Muscle of back (tissue), 11 donors: ENCODE data around the gene EML2. TPM values are rescaled to one million over a fixed set of nuclear protein-coding genes. Genes with fewer than 3 reads are reported as not detected.

ENCODE experiments used
- DNase-seq, 3 donors: peaks; one replicate each; pipeline versions ENCODE4 v3.0.0 to v3.0.0-alpha.2; 2013
- polyA plus RNA-seq, 10 donors: library from polyadenylated mRNA; unstranded; fragments of 120-200 nt; gene quantifications; one replicate each; pipeline ENCODE4 v1.2.1, GENCODE V29; 2013; ENCODE audit not compliant: insufficient read length in 10 of 10

The EML2 gene
- polyA plus RNA-seq, 10 donors = 8.2 to 18.0 (median 10.1) TPM

- DNase-seq = no peak
These were observed 48.7 kb downstream of the EML2 start for GRCh38 chr19:45590300-45591003.

GRCh38 chr19:45589768-45590167 is 49.4 kb downstream of the EML2 start:
- DNase-seq = no peak

- DNase-seq = no peak
These were observed 51.3 kb downstream of the EML2 start for GRCh38 chr19:45587873-45588272.

GRCh38 chr19:45585158-45585577 is 54.0 kb downstream of the EML2 start:
- no peak for DNase-seq

- DNase-seq = peak; percentile 100
These were observed 54.7 kb downstream of the EML2 start, which contains the start of gene OPA3 for GRCh38 chr19:45584332-45585157. OPA3 (minus strand) TSS chr19:45584802; CDS start chr19:45584764, 38 bp downstream.

GRCh38 chr19:45581576-45581975 is 57.6 kb downstream of the EML2 start:
- DNase-seq = no peak

- DNase-seq = no peak
These were observed 60.3 kb downstream of the EML2 start for GRCh38 chr19:45578861-45579260.

GRCh38 chr19:45577111-45577905 is 61.9 kb downstream of the EML2 start:
- DNase-seq = peak in 1 of 3 donors; percentile 66

GRCh38 chr19:45576682-45577081 is 62.5 kb downstream of the EML2 start:
- no peak for DNase-seq

- DNase-seq = no peak
These were observed 64.0 kb downstream of the EML2 start for GRCh38 chr19:45575216-45575615.

- DNase-seq = no peak
These were observed 64.7 kb downstream of the EML2 start for GRCh38 chr19:45574526-45574925.

GRCh38 chr19:45571457-45572220 is 67.6 kb downstream of the EML2 start:
- no peak for DNase-seq

- peak in 1 of 3 donors; percentile 29 for DNase-seq
These were observed 69.4 kb downstream of the EML2 start for GRCh38 chr19:45569619-45570421.

- DNase-seq = no peak
These were observed 70.5 kb downstream of the EML2 start for GRCh38 chr19:45568732-45569131.

GRCh38 chr19:45567609-45568008 is 71.6 kb downstream of the EML2 start:
- no peak for DNase-seq

GRCh38 chr19:45564131-45564780 is 74.9 kb downstream of the EML2 start:
- no peak for DNase-seq

- no peak for DNase-seq
These were observed 78.5 kb downstream of the EML2 start for GRCh38 chr19:45560686-45561085.

- DNase-seq = no peak
These were observed 79.2 kb downstream of the EML2 start for GRCh38 chr19:45560038-45560437.
